Measurements from ENCODE around the gene SCGB1C1.

Gene SCGB1C1

DNA sequence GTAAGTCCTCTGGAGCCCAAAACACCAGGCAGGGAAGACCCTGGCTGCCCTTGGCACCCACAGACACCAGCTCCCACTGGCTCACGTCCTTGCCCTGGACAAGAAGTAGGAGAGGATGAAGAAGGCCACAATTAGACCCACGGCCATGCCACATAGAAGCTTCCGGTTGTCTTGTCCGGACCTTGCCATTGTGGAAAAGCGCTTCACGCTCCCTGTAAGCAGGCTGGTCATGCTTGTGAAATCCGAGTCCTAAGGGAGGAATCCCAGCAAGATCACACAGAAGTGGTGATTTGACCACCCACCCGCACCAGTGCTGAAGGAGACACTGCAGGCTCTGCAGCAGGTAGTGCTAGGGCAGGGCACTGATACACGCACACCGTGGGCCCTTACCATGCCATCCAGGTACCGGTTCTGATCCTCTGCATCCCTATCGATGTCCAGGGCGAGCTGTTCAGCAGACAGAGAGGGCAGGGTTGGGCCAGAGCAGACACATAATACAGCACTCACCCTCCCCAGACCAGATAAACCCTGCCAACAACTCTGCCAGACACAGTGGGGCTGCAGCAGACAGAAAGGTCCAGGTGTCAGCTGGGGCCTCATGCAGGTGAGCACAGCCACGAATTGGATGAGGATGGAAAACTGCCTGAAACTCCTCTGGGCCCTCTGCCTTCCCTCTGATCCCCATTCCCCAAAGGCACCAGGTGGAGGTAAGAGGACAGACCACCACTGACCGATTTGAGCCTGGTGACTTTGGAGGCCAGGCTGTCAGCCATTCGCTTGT lies 12.5 kb downstream of the SCGB1C1 start:
- no peak for DNase-seq (ENCODE audit: low spot score)

DNA sequence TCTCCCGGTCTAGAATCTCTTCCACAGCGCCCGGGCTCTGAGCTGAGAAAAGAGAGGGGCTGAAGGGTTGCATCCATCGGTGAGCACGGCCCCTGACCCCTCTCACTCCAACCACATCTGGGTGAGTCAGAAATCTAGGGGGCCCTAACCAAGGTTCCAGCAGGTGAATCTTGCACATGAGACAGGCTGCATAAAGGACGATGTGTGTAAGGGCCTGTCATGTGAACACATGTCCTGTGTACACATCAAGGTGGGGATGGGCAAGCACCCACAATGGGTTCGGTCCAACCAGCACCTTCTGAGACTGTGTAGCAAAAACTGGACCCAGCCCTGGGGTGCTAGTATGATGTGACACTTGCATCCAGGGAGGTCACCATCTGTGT lies 13.1 kb downstream of the SCGB1C1 start:
- no peak for DNase-seq (ENCODE audit: low spot score)

DNA sequence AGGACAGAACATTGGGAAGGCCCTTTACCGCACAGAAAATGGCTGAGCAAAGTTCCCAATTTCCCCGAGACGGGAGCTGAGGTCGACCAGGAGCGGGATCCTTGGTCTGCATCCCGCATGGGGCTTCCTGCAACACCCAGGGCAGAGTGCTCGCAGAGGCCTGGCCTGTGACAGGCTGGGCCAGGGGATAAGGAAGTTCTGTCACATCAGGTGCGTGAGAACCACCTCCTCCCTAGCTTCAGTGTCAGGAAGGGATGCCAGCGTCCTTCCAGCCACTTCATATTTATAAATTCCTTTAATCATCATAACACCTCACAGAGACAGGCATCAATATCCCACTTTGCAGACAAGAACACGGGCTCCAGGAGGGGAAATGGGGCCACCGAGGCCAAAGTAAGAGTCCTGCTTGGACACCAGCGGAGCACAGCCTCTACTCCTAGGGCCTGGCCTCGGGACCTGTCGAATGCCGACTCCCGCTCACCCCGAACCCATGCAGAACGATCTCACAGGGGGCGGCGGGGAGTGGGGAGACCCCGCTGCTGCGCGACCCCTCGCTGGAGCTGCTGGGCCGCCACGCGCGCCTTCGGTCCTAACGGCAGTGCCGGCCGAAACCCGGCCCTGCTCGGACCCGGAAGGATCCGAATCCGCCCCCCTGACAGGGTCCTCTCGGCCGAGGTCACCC lies 13.8 kb downstream of the SCGB1C1 start:
- no peak for DNase-seq (ENCODE audit: low spot score)

DNA sequence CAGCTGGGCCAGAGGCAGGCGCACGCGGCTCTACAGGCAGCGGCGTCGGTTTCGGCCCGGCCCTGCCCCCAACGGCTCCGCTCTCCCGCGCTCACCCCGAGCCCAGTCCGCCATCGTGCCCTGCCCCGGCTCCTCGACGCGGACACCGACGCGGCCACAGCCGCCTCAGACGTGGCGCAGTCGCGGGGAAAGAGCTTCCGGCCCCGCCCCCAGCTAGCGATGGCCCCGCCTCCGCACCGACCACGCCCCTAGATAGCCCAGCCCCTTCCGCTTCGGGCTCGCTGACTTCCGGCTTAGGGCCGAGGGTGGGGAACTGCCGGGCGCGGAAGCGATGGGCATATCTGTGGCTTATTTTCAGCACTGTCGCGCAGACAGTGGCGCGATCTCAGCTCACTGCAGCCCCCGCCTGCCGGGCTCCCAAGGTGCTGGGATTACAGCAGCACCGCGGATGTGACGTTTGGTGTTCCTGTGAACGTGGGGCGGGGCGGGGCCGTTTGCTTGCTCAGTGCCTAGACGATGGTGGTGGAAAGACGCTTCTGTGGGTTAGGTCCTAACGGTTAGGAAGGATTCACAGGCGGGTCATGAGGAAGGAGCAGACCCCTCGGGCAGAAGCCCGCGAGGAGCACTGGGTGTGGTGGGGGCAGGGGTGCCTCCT lies 14.5 kb downstream of the SCGB1C1 start, which contains the start of the genes BET1L and RIC8A:
TSS of gene BET1L (minus strand) at position 192 of the 655 bp plus-strand sequence. CDS start at position 114, 78 bp downstream.
TSS of gene RIC8A (plus strand) at position 501 of the 655 bp plus-strand sequence. CDS start 1,147 bp downstream, outside the sequence.
- DNase-seq (ENCODE audit: low spot score) = peak; percentile 98

GRCh38 chr11:207863-208180 lies 14.9 kb downstream of the SCGB1C1 start:
- no peak for DNase-seq (ENCODE audit: low spot score)

DNA sequence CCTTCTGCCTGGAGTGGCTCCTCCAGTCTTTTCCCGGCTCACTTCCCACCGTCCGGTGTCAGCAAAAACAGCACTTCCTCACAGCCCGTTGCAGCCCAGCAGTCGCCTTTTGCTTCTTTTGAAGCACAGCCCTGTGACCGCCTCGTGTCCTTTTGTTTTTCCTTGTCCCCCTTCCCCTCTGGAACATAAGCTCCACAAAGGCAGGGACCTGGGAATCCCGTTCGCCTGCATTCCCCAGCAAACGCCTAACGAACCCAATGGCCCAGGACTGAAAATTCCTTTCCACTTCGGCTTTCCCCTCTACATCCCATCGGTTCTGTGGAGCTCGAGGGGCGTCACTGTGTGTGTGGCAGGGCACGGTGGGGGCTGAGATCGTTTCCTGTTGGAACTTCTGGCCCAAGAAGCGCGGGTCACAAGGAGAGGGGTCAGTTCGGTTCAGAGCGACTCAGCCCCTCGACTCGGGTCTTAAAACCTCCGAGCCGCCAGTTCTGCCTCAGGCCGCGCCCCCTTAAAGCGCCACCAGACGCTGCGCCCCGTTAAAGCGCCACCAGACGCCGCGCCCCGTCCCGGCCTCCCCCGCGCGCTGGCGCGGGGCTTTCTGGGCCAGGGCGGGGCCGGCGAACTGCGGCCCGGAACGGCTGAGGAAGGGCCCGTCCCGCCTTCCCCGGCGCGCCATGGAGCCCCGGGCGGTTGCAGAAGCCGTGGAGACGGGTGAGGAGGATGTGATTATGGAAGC lies 15.5 kb downstream of the SCGB1C1 start:
- DNase-seq (ENCODE audit: low spot score) = peak; percentile 76

DNA sequence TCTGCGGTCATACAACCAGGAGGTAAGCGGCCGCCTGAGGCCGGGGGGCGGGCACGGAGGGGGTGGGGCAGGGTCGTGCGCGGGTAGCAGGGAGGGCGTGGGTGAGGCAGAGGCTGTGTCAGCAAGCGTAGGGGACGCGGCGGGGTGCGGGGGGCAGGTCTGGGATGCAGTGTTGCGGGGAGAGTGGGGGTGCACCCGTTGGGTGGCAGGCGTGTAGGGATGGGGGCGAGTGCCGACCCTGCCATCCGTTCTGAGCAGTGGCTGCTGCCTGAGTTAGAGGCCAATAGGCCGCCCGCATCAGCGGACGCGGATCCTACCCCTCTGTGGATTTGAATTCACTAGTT lies 16.0 kb downstream of the SCGB1C1 start:
- DNase-seq (ENCODE audit: low spot score) = no peak

DNA sequence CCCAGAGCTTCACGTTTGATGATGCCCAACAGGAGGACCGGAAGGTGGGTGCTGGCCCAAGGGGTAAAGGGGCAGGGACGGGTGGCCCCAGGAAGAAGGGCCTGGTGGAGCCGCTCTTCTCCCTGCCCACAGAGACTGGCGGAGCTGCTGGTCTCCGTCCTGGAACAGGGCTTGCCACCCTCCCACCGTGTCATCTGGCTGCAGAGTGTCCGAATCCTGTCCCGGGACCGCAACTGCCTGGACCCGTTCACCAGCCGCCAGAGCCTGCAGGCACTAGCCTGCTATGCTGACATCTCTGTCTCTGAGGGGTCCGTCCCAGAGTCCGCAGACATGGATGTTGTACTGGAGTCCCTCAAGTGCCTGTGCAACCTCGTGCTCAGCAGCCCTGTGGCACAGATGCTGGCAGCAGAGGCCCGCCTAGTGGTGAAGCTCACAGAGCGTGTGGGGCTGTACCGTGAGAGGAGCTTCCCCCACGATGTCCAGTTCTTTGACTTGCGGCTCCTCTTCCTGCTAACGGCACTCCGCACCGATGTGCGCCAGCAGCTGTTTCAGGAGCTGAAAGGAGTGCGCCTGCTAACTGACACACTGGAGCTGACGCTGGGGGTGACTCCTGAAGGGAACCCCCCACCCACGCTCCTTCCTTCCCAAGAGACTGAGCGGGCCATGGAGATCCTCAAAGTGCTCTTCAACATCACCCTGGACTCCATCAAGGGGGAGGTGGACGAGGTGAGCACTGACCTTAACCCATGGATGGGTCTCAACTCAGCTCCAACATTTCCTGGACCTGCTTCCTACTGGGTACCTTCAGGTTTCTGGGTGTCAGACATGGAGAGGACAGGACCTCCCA lies 16.6 kb downstream of the SCGB1C1 start:
- no peak for DNase-seq (ENCODE audit: low spot score)

- DNase-seq (ENCODE audit: low spot score) = no peak
Observed at GRCh38 chr11:210122-210802, 17.4 kb downstream of the SCGB1C1 start.

DNA sequence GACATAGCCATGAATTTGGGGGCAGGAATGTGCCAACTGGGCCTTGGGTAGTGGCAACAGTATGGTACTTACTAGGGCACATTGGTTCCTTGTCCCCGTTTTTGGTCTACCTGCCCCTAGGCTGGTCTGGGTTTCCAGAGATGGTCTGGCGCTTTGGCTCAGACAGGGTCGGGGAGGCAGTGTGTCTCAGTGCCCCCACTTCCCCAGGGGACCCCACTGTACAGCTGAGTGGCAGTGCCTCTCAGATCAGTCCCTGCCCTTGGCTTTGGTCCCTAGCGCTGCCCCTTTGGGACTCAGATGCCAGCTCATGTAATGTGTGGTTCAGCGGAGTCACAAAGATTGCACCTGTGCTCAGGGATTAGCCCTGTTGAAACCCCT lies 17.9 kb downstream of the SCGB1C1 start:
- no peak for DNase-seq (ENCODE audit: low spot score)

DNA sequence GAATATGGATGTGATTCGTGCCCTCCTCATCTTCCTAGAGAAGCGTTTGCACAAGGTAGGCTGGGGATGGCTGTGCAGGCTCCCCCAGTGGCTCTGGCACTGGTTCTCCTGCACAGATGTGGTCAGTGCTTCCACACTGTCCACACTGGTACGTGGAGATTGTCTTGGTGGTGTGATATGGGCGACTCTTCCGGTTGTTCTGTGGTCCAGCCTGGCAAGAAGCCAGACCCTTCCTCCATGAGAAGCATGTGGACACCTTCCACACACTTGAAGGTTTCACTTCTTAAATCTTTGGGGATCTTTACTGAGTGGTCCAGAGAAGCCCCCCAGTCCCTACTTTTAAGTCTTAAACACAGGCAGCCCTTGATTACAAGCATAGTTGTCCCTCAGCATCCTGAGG lies 18.4 kb downstream of the SCGB1C1 start:
- DNase-seq (ENCODE audit: low spot score) = no peak

DNA sequence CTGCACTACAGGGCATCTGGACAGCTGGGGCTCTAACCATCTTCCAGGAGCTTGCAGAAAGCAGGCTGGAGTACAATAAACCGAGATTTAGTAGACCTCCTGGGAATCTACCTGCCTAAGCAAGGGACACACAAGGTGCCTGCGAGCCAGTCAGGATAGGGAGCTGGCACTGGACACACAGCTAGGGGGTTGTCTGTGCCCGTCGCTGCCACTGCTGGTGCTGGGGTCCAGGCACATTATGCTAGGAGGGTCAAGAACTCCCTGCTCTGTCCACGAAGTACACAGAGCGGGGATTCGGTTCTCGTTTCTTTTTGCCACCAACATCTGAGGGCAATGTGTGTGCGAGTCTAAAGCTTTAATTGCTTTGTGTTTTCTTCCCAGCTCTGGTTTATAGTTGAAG lies 18.9 kb downstream of the SCGB1C1 start:
- DNase-seq (ENCODE audit: low spot score) = no peak

GRCh38 chr11:212150-213100 lies 19.5 kb downstream of the SCGB1C1 start:
- DNase-seq (ENCODE audit: low spot score) = no peak

DNA sequence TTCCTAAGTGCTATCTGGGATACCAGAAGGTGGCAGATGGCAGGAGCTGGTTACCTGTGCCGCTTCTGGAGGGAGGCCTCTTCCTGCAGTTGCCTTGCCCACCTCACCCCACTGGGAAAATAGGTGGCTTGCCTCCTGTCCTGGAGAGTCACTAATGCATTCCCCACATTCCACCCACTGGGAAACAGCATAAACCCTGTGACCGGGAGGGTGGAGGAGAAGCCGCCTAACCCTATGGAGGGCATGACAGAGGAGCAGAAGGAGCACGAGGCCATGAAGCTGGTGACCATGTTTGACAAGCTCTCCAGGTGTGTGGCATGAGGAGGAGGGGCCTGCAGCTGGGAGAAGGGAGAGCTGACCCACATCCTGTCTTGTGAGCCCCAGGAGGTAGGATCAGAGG lies 20.2 kb downstream of the SCGB1C1 start:
- no peak for DNase-seq (ENCODE audit: low spot score)

DNA sequence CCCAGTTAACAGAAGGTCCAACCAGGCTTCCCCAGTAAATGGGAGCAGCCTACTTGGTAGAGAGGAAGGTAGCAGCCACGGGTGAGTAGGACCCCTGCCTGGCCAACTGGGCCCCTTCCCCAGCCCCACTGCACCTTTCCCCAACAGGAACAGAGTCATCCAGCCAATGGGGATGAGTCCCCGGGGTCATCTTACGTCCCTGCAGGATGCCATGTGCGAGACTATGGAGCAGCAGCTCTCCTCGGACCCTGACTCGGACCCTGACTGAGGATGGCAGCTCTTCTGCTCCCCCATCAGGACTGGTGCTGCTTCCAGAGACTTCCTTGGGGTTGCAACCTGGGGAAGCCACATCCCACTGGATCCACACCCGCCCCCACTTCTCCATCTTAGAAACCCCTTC lies 21.2 kb downstream of the SCGB1C1 start:
- DNase-seq (ENCODE audit: low spot score) = no peak

DNA sequence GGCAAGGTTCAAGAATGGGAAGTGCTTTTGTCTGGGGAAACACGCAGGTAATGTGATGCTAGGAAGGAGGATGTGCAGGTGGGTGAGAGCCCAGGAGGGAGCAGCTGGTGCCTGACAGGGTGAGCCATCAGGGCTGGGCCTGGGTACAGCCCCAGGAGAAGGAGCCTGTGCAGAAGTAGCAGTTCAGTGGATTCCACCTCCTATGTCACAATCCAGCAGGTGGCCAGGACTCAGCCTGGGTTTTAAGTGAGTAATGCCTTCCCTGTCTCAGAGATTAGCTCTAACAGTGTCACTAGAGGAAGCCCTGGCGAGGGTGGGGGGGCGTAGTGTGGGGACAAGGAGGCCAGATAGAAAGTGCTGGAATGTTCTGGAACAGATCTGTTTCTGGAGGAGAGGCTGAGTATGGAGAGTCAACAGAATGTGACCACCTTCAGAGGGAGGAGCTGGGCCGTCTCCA lies 22.7 kb downstream of the SCGB1C1 start:
- DNase-seq (ENCODE audit: low spot score) = no peak

- DNase-seq (ENCODE audit: low spot score) = no peak
Observed at GRCh38 chr11:216081-216974, 23.4 kb downstream of the SCGB1C1 start.

DNA sequence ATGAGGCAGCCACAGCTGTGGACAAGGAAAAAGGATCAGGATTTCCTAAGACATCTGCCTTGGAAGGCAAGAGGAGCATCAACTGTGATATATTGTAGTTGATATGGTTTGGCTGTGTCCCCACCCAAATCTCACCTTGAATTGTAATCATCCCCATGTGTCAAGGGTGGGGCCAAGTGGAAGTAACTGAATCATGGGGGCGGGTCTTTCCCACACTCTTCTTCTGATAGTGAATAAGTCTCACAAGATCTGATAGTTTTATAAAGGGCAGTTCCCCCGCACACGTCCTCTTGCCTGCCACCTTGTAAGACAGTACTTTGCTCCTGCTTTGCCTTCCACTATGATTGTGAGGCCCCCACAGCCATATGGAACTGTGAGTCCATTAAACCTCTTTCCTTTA lies 24.8 kb downstream of the SCGB1C1 start:
- DNase-seq (ENCODE audit: low spot score) = no peak

Measured in CD4-positive, alpha-beta T cell treated with Interleukin-6 at 100 ng/mL for 8 hours (primary cell).